ENCODE data around the gene CREB3L1. TPM values are rescaled to one million over a fixed set of nuclear protein-coding genes. Genes with fewer than 3 reads are reported as not detected.
A peak's percentile ranks its signal among the peaks of the same experiment; 100 is the strongest.

Gene CREB3L1
- total RNA-seq, 4 donors from 2014 or later = 0.27 to 0.69 (median 0.57) TPM

DNA sequence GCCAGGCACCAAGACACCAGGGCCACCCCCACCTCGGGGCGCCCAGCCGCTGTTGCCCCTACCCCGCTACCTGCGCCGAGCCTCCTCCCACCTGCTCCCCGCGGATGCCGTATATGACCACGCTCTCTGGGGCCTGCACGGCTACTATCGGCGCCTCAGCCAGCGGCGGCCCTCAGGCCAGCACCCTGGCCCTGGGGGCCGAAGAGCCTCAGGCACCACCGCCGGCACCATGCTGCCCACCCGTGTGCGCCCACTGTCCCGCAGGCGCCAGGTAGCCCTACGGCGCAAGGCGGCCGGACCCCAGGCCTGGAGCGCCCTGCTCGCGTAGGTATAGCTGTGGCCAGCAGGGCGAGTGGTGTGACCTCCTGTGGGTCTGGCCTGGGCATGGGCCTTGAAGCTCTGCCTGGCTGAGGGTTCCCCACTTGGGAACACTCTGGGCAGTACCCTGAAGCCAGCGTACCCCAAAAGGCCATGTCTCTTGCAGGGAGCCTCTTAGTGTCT is 89.2 kb downstream of the CREB3L1 start:
- Histone ChIP-seq H3K36me3 (peaks cover 0 to 39% of the 10 kb centered on the region in 2 donors), H3K27ac (peak overlapping the region; percentile 98 to 100 (median 98)), H3K4me3 (no peak overlapping the region), H3K27me3 (no peaks in the 10 kb centered on the region), H3K9me3 (no peaks in the 10 kb centered on the region), H3K4me1 (peaks cover 52 to 60% of the 10 kb centered on the region in 2 donors)
- ATAC-seq = no peak
- no peak for TF ChIP-seq POLR2A (IDR thresholded peaks at IDR 0.05)
- TF ChIP-seq, protein P1, sequence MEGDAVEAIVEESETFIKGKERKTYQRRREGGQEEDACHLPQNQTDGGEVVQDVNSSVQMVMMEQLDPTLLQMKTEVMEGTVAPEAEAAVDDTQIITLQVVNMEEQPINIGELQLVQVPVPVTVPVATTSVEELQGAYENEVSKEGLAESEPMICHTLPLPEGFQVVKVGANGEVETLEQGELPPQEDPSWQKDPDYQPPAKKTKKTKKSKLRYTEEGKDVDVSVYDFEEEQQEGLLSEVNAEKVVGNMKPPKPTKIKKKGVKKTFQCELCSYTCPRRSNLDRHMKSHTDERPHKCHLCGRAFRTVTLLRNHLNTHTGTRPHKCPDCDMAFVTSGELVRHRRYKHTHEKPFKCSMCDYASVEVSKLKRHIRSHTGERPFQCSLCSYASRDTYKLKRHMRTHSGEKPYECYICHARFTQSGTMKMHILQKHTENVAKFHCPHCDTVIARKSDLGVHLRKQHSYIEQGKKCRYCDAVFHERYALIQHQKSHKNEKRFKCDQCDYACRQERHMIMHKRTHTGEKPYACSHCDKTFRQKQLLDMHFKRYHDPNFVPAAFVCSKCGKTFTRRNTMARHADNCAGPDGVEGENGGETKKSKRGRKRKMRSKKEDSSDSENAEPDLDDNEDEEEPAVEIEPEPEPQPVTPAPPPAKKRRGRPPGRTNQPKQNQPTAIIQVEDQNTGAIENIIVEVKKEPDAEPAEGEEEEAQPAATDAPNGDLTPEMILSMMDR (IDR thresholded peaks at IDR 0.05 in 4 of 5, conservative IDR thresholded peaks at IDR 0.05 in 1 of 5) = no peak
- no peak for DNase-seq
- in situ Hi-C loops (cut with MboI; ENCODE audit: low sequenced_read_pairs in 4 of 4) (no loop called here), intact Hi-C loops (cut with DNase I; ENCODE audit: low total_unique reads) (loop anchor here (1.0 to 10.0 kb wide), 3 partner anchors 14 to 1058 kb away; partner anchors contain the start of genes PACSIN3 and PSMC3)

DNA sequence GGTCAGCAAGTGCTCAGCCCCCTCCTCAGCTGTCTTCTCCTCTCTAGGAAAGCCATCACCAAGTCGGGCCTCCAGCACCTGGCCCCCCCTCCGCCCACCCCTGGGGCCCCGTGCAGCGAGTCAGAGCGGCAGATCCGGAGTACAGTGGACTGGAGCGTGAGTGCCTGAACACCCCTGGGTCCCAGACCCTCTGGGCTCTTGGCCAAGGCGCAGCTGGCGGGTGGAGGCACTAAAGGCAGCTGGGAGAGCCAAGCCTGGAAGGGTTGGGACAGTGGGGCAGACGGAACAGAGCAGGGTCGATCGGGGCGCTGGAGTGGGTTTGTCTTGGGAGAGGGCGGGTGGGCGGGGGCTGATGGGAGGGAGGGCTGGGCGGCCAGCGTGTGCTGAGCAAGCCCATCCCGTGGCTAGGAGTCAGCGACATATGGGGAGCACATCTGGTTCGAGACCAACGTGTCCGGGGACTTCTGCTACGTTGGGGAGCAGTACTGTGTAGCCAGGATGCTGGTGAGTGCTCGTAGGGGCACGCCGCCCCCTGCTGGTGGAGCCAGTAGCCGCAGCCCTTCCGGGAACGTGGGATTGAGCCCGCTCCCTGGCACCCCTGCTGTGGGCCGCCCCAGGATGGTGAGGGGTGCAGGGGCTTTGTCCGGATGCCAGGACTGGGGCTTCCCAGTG is 89.9 kb downstream of the CREB3L1 start:
- TF ChIP-seq, protein P1 (IDR thresholded peaks at IDR 0.05 in 4 of 5, conservative IDR thresholded peaks at IDR 0.05 in 1 of 5) = peak; percentile 92 to 98 (median 96)
- no peak for TF ChIP-seq POLR2A (IDR thresholded peaks at IDR 0.05)
- Histone ChIP-seq H3K27me3 (no peaks in the 10 kb centered on the region), H3K4me3 (no peak overlapping the region), H3K9me3 (no peaks in the 10 kb centered on the region), H3K36me3 (peaks cover 0 to 46% of the 10 kb centered on the region in 2 donors), H3K4me1 (peaks cover 49 to 55% of the 10 kb centered on the region in 2 donors), H3K27ac (peak overlapping the region; percentile 98 to 100 (median 98))
- intact Hi-C loops (cut with DNase I; ENCODE audit: low total_unique reads) (loop anchor here (1.0 to 10.0 kb wide), 3 partner anchors 15 to 1057 kb away; partner anchors contain the start of genes PACSIN3 and PSMC3), in situ Hi-C loops (cut with MboI; ENCODE audit: low sequenced_read_pairs in 4 of 4) (no loop called here)
- peak in 1 of 2 donors; percentile 66 for DNase-seq
- ATAC-seq = peak in 1 of 2 donors; percentile 18

DNA sequence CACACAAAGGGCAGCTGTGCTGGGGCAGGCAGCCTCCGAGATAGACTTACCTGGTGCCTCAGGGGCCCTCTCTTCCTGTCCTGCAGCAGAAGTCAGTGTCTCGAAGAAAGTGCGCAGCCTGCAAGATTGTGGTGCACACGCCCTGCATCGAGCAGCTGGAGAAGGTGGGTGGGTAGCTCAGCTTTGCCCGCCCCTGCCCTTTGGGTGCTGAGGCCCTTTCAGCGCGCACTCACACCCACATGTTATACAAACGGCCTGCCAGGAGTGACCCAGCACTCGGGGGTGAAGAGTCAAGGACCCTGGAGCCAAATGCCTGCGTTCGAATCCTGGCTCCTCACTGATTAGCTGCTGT is 90.4 kb downstream of the CREB3L1 start:
- TF ChIP-seq POLR2A (IDR thresholded peaks at IDR 0.05) = no peak
- TF ChIP-seq, protein P1 (IDR thresholded peaks at IDR 0.05 in 4 of 5, conservative IDR thresholded peaks at IDR 0.05 in 1 of 5) = peak in 2 of 5 experiments; percentile 26 to 33
- H3K27me3 ChIP-seq = no peaks in the 10 kb centered on the region
- no peak overlapping the region for H3K4me3 ChIP-seq
- H3K4me1 ChIP-seq = peaks cover 44 to 49% of the 10 kb centered on the region in 2 donors
- in situ Hi-C loops (cut with MboI; ENCODE audit: low sequenced_read_pairs in 4 of 4) (no loop called here), intact Hi-C loops (cut with DNase I; ENCODE audit: low total_unique reads) (loop anchor here (1.0 to 10.0 kb wide), 3 partner anchors 16 to 1057 kb away; partner anchors contain the start of genes PACSIN3 and PSMC3)
- H3K36me3 ChIP-seq = peaks cover 0 to 51% of the 10 kb centered on the region in 2 donors
- H3K9me3 ChIP-seq = no peaks in the 10 kb centered on the region
- DNase-seq = no peak
- peak overlapping the region in 3 of 4 donors; percentile 98 to 99 (median 98) for H3K27ac ChIP-seq
- ATAC-seq = no peak

- Histone ChIP-seq H3K4me1 (peaks cover 27 to 32% of the 10 kb centered on the region in 2 donors), H3K4me3 (no peak overlapping the region), H3K27me3 (no peaks in the 10 kb centered on the region), H3K36me3 (peaks cover 0 to 68% of the 10 kb centered on the region in 2 donors), H3K9me3 (no peaks in the 10 kb centered on the region), H3K27ac (no peak overlapping the region)
- no peak for ATAC-seq
- TF ChIP-seq, protein P1 (IDR thresholded peaks at IDR 0.05 in 4 of 5, conservative IDR thresholded peaks at IDR 0.05 in 1 of 5) = peak; percentile 58 to 73 (median 73)
- no peak for TF ChIP-seq POLR2A (IDR thresholded peaks at IDR 0.05)
- intact Hi-C loops (cut with DNase I; ENCODE audit: low total_unique reads) = loop anchor here (10.0 kb wide), 2 partner anchors 815 to 1055 kb away; partner anchors contain the start of genes PACSIN3 and PSMC3
- in situ Hi-C loops (cut with MboI; ENCODE audit: low sequenced_read_pairs in 4 of 4) = no loop called here
- no peak for DNase-seq
Measured at GRCh38 chr11:46369458-46370152, 92.1 kb downstream of the CREB3L1 start.

All from gastrocnemius medialis (tissue), 4 donors.